Neural crest cell (in vitro differentiated cells): ENCODE results near the gene ALDH4A1. TPM values are rescaled to one million over a fixed set of nuclear protein-coding genes. Genes with fewer than 3 reads are reported as not detected.

Experiments used
- DNase-seq: peaks from one replicate; pipeline ENCODE4 v3.0.0; 2021; ENCODE audit warnings: low read depth, mixed read lengths, low spot score
- H3K27ac Mint-ChIP-seq: one replicate; pipeline ENCODE4 v1.8.0; 2021; ENCODE audit warnings: mild to moderate bottlenecking, mixed read lengths; ENCODE audit not compliant: unreplicated experiment
- H3K27me3 Mint-ChIP-seq: 2 replicates; pipeline ENCODE4 v1.8.0; 2021; ENCODE audit warnings: low read depth, mild to moderate bottlenecking, mixed read lengths
- H3K36me3 Mint-ChIP-seq: 2 replicates; pipeline ENCODE4 v1.8.0; 2021; ENCODE audit warnings: low read depth, mild to moderate bottlenecking, mixed read lengths
- H3K4me1 Mint-ChIP-seq: 2 replicates; pipeline ENCODE4 v1.8.0; 2021; ENCODE audit warnings: mixed read lengths
- H3K4me3 Mint-ChIP-seq: one replicate; pipeline ENCODE4 v1.8.0; 2021; ENCODE audit warnings: mild to moderate bottlenecking, mixed read lengths
- H3K9me3 Mint-ChIP-seq: 2 replicates; pipeline ENCODE4 v1.8.0; 2021; ENCODE audit warnings: mixed read lengths
- CTCF ChIP-seq: fragments of 200-600 bp; sonication (generic); conservative IDR thresholded peaks from 2 replicates; pipeline ENCODE4 v1.5.0; 2021; ENCODE audit warnings: antibody characterized with exemption, mild to moderate bottlenecking
- total RNA-seq: library from RNA; stranded (reverse); gene quantifications from 2 replicates; pipeline ENCODE4 v1.2.1, GENCODE V29; 2021

Gene ALDH4A1
- total RNA-seq, 1 donor from 2014 or later, result 19.5 TPM

DNA sequence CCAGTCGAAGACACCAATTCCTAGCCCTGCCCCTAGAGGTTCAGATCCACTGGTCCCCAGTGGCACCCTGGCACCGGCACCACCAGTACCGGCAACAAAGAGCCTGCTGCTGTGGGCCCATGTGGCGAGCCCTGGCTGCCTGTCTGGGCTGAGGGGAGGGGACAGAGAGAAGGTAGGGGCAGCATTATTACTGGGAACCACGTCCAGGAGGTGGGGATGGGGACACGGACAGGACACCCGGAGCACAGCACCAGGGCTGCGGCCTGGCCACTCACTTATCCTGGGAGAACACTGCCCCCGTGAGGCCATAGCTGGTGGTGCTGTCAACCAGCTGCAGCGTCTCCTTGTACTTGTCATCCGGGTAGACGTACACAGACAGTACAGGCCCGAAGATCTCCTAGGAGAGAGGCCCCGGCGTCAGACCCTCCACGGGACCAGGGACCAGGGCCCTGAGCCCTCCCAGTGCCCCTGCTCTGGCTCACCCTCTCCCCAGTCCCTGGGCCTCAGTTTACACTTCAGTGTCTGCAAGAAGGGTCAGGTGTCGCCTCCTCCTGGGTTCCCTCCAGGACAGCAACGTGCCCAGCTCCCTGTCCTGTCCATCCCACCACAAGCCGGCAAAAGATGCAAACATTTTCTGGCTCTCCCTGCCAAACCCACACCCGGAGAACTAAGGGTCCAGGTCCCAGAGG, 27.1 kb downstream of the ALDH4A1 start:
- TF ChIP-seq CTCF, result peak; percentile 86
- Mint-ChIP-seq H3K36me3 (no peaks in the 10 kb centered on the region), H3K27me3 (no peaks in the 10 kb centered on the region), H3K27ac (no peak overlapping the region), H3K9me3 (no peaks in the 10 kb centered on the region), H3K4me1 (no peaks in the 10 kb centered on the region), H3K4me3 (no peak overlapping the region)
- peak; percentile 92 for DNase-seq

DNA sequence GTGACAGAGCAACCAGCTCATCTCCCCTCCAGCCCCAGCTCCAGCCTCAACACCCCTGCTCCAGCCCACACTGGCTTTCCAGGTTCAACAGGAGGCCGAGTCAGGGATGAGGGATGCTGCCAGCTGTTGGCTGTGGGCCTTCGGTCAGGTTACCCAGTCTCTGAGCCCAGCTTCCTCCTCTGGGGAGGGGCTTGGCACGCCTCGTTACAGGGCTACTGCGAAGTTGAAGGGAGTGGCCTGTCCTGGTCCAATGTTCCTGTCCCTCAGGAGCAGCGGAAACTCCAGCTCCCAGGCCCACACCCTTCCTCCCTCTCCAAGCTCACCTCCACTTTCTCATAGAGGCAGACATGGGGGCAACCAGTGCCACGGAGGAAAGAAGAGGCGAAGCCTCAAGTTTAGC, 27.8 kb downstream of the ALDH4A1 start:
- Mint-ChIP-seq H3K4me1 (no peaks in the 10 kb centered on the region), H3K36me3 (no peaks in the 10 kb centered on the region), H3K9me3 (no peaks in the 10 kb centered on the region), H3K27me3 (no peaks in the 10 kb centered on the region), H3K4me3 (no peak overlapping the region), H3K27ac (no peak overlapping the region)
- no peak for DNase-seq
- no peak for TF ChIP-seq CTCF

GRCh38 chr1:18874036-18874435, 28.3 kb downstream of the ALDH4A1 start:
- Mint-ChIP-seq H3K9me3 (no peaks in the 10 kb centered on the region), H3K27me3 (no peaks in the 10 kb centered on the region), H3K36me3 (no peaks in the 10 kb centered on the region), H3K4me1 (no peaks in the 10 kb centered on the region), H3K4me3 (no peak overlapping the region), H3K27ac (no peak overlapping the region)
- DNase-seq, result no peak
- TF ChIP-seq CTCF, result no peak

- Mint-ChIP-seq H3K4me1 (no peaks in the 10 kb centered on the region), H3K36me3 (no peaks in the 10 kb centered on the region), H3K27ac (no peak overlapping the region), H3K27me3 (no peaks in the 10 kb centered on the region), H3K9me3 (no peaks in the 10 kb centered on the region), H3K4me3 (no peak overlapping the region)
- no peak for DNase-seq
- no peak for TF ChIP-seq CTCF
Measured at GRCh38 chr1:18872071-18872611, 30.2 kb downstream of the ALDH4A1 start.

DNA sequence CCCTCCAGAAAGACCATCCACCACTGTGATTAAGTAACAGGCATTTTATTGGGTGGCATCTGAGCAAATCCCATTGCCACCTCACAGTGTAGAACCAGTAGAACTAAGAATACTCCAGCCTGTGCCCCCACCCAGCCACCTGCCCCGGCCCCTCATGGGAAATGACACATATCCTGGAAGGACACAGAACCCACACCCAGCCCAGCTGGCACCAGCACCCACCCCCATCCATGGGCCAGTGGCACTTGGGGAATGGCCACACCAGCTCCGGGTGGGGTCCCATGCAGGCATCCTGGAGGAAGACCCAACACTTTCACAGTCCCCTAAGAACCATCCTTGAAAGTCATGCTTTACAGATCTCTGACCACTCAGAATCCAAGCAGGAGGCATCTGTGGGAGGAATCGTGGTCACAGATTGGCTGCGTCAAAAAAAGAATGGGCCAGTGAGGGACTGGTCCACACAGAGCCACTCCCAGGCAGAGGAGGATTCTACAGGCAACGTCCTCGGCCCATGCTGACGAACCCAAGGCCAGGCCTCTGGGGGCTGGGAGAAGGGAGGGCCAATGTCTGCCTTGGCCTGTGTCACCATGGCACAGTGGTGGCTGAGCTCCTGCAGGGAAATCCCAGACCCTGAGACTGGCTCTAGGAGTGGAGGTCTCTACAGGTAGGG, 30.8 kb downstream of the ALDH4A1 start:
- Mint-ChIP-seq H3K9me3 (no peaks in the 10 kb centered on the region), H3K36me3 (no peaks in the 10 kb centered on the region), H3K4me3 (no peak overlapping the region), H3K27me3 (no peaks in the 10 kb centered on the region), H3K4me1 (no peaks in the 10 kb centered on the region), H3K27ac (no peak overlapping the region)
- no peak for DNase-seq
- TF ChIP-seq CTCF, result no peak
